ENCODE measurements around the gene BLCAP. TPM values are rescaled to one million over a fixed set of nuclear protein-coding genes. Genes with fewer than 3 reads are reported as not detected.

The BLCAP gene
- polyA plus RNA-seq, 4 donors: 57.3 to 80.9 (median 65.8) TPM

GRCh38 chr20:37570419-37570818 lies 42.7 kb upstream of the BLCAP start:
- FAIRE-seq: no peak
- no peaks in the 10 kb centered on the region for H3K9me3 ChIP-seq (ENCODE audit: control insufficient read depth in 2 of 2, insufficient read depth in 1 of 2, low read depth in 1 of 2, low read length in 1 of 2)
- H3K36me3 ChIP-seq (ENCODE audit: control insufficient read depth in 3 of 3, insufficient read depth in 2 of 3, low read depth in 1 of 3, low read length in 3 of 3): no peaks in the 10 kb centered on the region

GRCh38 chr20:37567671-37568588 lies 40.3 kb upstream of the BLCAP start:
- H3K27ac ChIP-seq (ENCODE audit: low read depth in 1 of 3, low read length in 2 of 3): no peak overlapping the region
- peaks cover 0 to 22% (median 9%) of the 10 kb centered on the region in 3 donors for H3K27me3 ChIP-seq (ENCODE audit: control insufficient read depth in 3 of 3, insufficient read depth in 3 of 3, low read length in 3 of 3)
- FAIRE-seq (no peak), DNase-seq (no peak)
- WGBS, 3 donors: 6 to 8% (median 7%) methylated on average over 13 of the region's 13 CpGs
- peaks cover 0 to 7% (median 0%) of the 10 kb centered on the region in 3 donors for H3K4me1 ChIP-seq (ENCODE audit: control insufficient read depth in 3 of 3, insufficient read depth in 2 of 3, low read depth in 1 of 3, low read length in 2 of 3)
- no peaks in the 10 kb centered on the region for H3K9me3 ChIP-seq (ENCODE audit: control insufficient read depth in 2 of 2, insufficient read depth in 1 of 2, low read depth in 1 of 2, low read length in 1 of 2)
- H3K36me3 ChIP-seq (ENCODE audit: control insufficient read depth in 3 of 3, insufficient read depth in 2 of 3, low read depth in 1 of 3, low read length in 3 of 3): no peaks in the 10 kb centered on the region
- no peak overlapping the region for H3K4me3 ChIP-seq (ENCODE audit: low read depth in 1 of 3, low read length in 3 of 3)

More at GRCh38 chr20:37570419-37570818, 42.7 kb upstream of the BLCAP start:
- Histone ChIP-seq H3K27ac (ENCODE audit: low read depth in 1 of 3, low read length in 2 of 3) (no peak overlapping the region), H3K27me3 (ENCODE audit: control insufficient read depth in 3 of 3, insufficient read depth in 3 of 3, low read length in 3 of 3) (peaks cover 0 to 8% (median 2%) of the 10 kb centered on the region in 3 donors), H3K4me1 (ENCODE audit: control insufficient read depth in 3 of 3, insufficient read depth in 2 of 3, low read depth in 1 of 3, low read length in 2 of 3) (no peaks in the 10 kb centered on the region), H3K4me3 (ENCODE audit: low read depth in 1 of 3, low read length in 3 of 3) (no peak overlapping the region)
- DNase-seq: no peak
- WGBS, 3 donors: 83 to 95% (median 88%) methylated on average over 1 of the region's 1 CpG

GRCh38 chr20:37567331-37567665 lies 39.6 kb upstream of the BLCAP start:
- no peak overlapping the region for H3K27ac ChIP-seq (ENCODE audit: low read depth in 1 of 3, low read length in 2 of 3)
- DNase-seq: no peak
- no peaks in the 10 kb centered on the region for H3K36me3 ChIP-seq (ENCODE audit: control insufficient read depth in 3 of 3, insufficient read depth in 2 of 3, low read depth in 1 of 3, low read length in 3 of 3)
- no peak overlapping the region for H3K4me3 ChIP-seq (ENCODE audit: low read depth in 1 of 3, low read length in 3 of 3)
- 29 to 50% (median 44%) methylated on average over 7 of the region's 7 CpGs for WGBS, 3 donors
- H3K27me3 ChIP-seq (ENCODE audit: control insufficient read depth in 3 of 3, insufficient read depth in 3 of 3, low read length in 3 of 3): peaks cover 0 to 22% (median 9%) of the 10 kb centered on the region in 3 donors
- no peaks in the 10 kb centered on the region for H3K9me3 ChIP-seq (ENCODE audit: control insufficient read depth in 2 of 2, insufficient read depth in 1 of 2, low read depth in 1 of 2, low read length in 1 of 2)
- H3K4me1 ChIP-seq (ENCODE audit: control insufficient read depth in 3 of 3, insufficient read depth in 2 of 3, low read depth in 1 of 3, low read length in 2 of 3): peaks cover 0 to 7% (median 0%) of the 10 kb centered on the region in 3 donors
- no peak for FAIRE-seq

GRCh38 chr20:37566590-37567330 lies 39.1 kb upstream of the BLCAP start:
- Histone ChIP-seq H3K9me3 (ENCODE audit: control insufficient read depth in 2 of 2, insufficient read depth in 1 of 2, low read depth in 1 of 2, low read length in 1 of 2) (no peaks in the 10 kb centered on the region), H3K4me1 (ENCODE audit: control insufficient read depth in 3 of 3, insufficient read depth in 2 of 3, low read depth in 1 of 3, low read length in 2 of 3) (peaks cover 0 to 7% (median 0%) of the 10 kb centered on the region in 3 donors), H3K36me3 (ENCODE audit: control insufficient read depth in 3 of 3, insufficient read depth in 2 of 3, low read depth in 1 of 3, low read length in 3 of 3) (no peaks in the 10 kb centered on the region), H3K27ac (ENCODE audit: low read depth in 1 of 3, low read length in 2 of 3) (no peak overlapping the region), H3K27me3 (ENCODE audit: control insufficient read depth in 3 of 3, insufficient read depth in 3 of 3, low read length in 3 of 3) (peaks cover 0 to 22% (median 9%) of the 10 kb centered on the region in 3 donors), H3K4me3 (ENCODE audit: low read depth in 1 of 3, low read length in 3 of 3) (no peak overlapping the region)
- 34 to 65% (median 51%) methylated on average over 5 of the region's 5 CpGs for WGBS, 3 donors
- FAIRE-seq (no peak), DNase-seq (no peak)

- no peak for FAIRE-seq
- DNase-seq: no peak
- Histone ChIP-seq H3K4me3 (ENCODE audit: low read depth in 1 of 3, low read length in 3 of 3) (no peak overlapping the region), H3K9me3 (ENCODE audit: control insufficient read depth in 2 of 2, insufficient read depth in 1 of 2, low read depth in 1 of 2, low read length in 1 of 2) (no peaks in the 10 kb centered on the region), H3K27me3 (ENCODE audit: control insufficient read depth in 3 of 3, insufficient read depth in 3 of 3, low read length in 3 of 3) (peaks cover 0 to 22% (median 9%) of the 10 kb centered on the region in 3 donors), H3K27ac (ENCODE audit: low read depth in 1 of 3, low read length in 2 of 3) (no peak overlapping the region), H3K4me1 (ENCODE audit: control insufficient read depth in 3 of 3, insufficient read depth in 2 of 3, low read depth in 1 of 3, low read length in 2 of 3) (peaks cover 0 to 7% (median 0%) of the 10 kb centered on the region in 3 donors), H3K36me3 (ENCODE audit: control insufficient read depth in 3 of 3, insufficient read depth in 2 of 3, low read depth in 1 of 3, low read length in 3 of 3) (no peaks in the 10 kb centered on the region)
- 70 to 72% (median 70%) methylated on average over 14 of the region's 14 CpGs for WGBS, 3 donors
Measured at GRCh38 chr20:37565134-37565811, 37.6 kb upstream of the BLCAP start.

GRCh38 chr20:37564388-37565133 lies 36.9 kb upstream of the BLCAP start:
- no peaks in the 10 kb centered on the region for H3K9me3 ChIP-seq (ENCODE audit: control insufficient read depth in 2 of 2, insufficient read depth in 1 of 2, low read depth in 1 of 2, low read length in 1 of 2)
- DNase-seq (peak; percentile 38 to 68), FAIRE-seq (no peak)
- WGBS, 3 donors: 10 to 12% (median 11%) methylated on average over 25 to 34 of the region's 34 CpGs
- H3K36me3 ChIP-seq (ENCODE audit: control insufficient read depth in 3 of 3, insufficient read depth in 2 of 3, low read depth in 1 of 3, low read length in 3 of 3): no peaks in the 10 kb centered on the region
- H3K4me3 ChIP-seq (ENCODE audit: low read depth in 1 of 3, low read length in 3 of 3): no peak overlapping the region
- peaks cover 0 to 22% (median 9%) of the 10 kb centered on the region in 3 donors for H3K27me3 ChIP-seq (ENCODE audit: control insufficient read depth in 3 of 3, insufficient read depth in 3 of 3, low read length in 3 of 3)
- H3K27ac ChIP-seq (ENCODE audit: low read depth in 1 of 3, low read length in 2 of 3): no peak overlapping the region
- peaks cover 0 to 7% (median 0%) of the 10 kb centered on the region in 3 donors for H3K4me1 ChIP-seq (ENCODE audit: control insufficient read depth in 3 of 3, insufficient read depth in 2 of 3, low read depth in 1 of 3, low read length in 2 of 3)

GRCh38 chr20:37564016-37564387 lies 36.3 kb upstream of the BLCAP start:
- H3K27ac ChIP-seq (ENCODE audit: low read depth in 1 of 3, low read length in 2 of 3): no peak overlapping the region
- no peak overlapping the region for H3K4me3 ChIP-seq (ENCODE audit: low read depth in 1 of 3, low read length in 3 of 3)
- DNase-seq (no peak), FAIRE-seq (no peak)
- peaks cover 0 to 22% (median 9%) of the 10 kb centered on the region in 3 donors for H3K27me3 ChIP-seq (ENCODE audit: control insufficient read depth in 3 of 3, insufficient read depth in 3 of 3, low read length in 3 of 3)
- peaks cover 0 to 7% (median 0%) of the 10 kb centered on the region in 3 donors for H3K4me1 ChIP-seq (ENCODE audit: control insufficient read depth in 3 of 3, insufficient read depth in 2 of 3, low read depth in 1 of 3, low read length in 2 of 3)
- WGBS, 3 donors: 38 to 45% (median 44%) methylated on average over 19 of the region's 19 CpGs
- no peaks in the 10 kb centered on the region for H3K36me3 ChIP-seq (ENCODE audit: control insufficient read depth in 3 of 3, insufficient read depth in 2 of 3, low read depth in 1 of 3, low read length in 3 of 3)
- H3K9me3 ChIP-seq (ENCODE audit: control insufficient read depth in 2 of 2, insufficient read depth in 1 of 2, low read depth in 1 of 2, low read length in 1 of 2): no peaks in the 10 kb centered on the region
